Measurements from ENCODE around the gene ANXA1.
"Not testable (repeated sequence)": the region's sequence is repeated elsewhere in the genome, so short reads cannot be mapped to it uniquely, and the experiment has no call there.

Gene ANXA1

DNA sequence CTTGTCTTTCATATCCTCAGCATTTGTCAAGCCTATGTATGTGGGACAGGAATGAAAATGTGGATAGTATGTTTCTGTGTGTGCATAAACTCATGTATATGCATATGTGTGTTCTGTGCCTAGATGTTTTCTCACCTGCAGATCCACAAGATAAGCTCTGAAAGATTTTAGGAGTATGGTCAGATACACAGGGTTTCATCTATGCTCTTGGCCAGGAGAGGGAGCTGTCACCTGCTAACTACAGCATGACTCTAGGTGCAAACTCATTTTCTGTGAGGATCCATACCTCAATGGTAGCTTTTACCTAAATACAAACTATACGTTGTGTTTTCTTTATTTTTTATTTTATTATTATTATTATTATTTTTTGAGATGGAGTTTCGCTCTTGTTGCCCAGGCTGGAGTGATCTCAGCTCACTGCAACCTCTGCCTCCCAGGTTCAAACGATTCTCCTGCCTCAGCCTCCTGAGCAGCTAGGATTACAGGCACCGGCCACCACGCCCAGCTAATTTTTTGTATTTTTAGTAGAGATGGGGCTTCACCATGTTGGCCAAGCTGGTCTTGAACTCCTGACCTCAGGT, 44.1 kb upstream of the ANXA1 start:
- not testable (repeated sequence) for H4K20me1 ChIP-seq (ENCODE audit: insufficient read depth, low read length); H3K9me3 ChIP-seq (replicated peaks; ENCODE audit: insufficient read depth, low read length); H3K36me3 ChIP-seq (replicated peaks; ENCODE audit: insufficient read depth, low read length); H3K4me1 ChIP-seq (ENCODE audit: low read length); H3K79me2 ChIP-seq (ENCODE audit: low read length); H3K27me3 ChIP-seq (replicated peaks; ENCODE audit: insufficient read depth, low read length); H2AFZ ChIP-seq (ENCODE audit: low read length); H3K9me2 ChIP-seq (replicated peaks; ENCODE audit: insufficient read depth, low read length); H3F3A ChIP-seq (ENCODE audit: insufficient read depth, low read length); H3K27ac ChIP-seq (ENCODE audit: low read length); H3K4me3 ChIP-seq (ENCODE audit: low read length); H3K4me2 ChIP-seq (ENCODE audit: low read depth, low read length); H3K9ac ChIP-seq (ENCODE audit: low read length)
- TF ChIP-seq, protein P1, sequence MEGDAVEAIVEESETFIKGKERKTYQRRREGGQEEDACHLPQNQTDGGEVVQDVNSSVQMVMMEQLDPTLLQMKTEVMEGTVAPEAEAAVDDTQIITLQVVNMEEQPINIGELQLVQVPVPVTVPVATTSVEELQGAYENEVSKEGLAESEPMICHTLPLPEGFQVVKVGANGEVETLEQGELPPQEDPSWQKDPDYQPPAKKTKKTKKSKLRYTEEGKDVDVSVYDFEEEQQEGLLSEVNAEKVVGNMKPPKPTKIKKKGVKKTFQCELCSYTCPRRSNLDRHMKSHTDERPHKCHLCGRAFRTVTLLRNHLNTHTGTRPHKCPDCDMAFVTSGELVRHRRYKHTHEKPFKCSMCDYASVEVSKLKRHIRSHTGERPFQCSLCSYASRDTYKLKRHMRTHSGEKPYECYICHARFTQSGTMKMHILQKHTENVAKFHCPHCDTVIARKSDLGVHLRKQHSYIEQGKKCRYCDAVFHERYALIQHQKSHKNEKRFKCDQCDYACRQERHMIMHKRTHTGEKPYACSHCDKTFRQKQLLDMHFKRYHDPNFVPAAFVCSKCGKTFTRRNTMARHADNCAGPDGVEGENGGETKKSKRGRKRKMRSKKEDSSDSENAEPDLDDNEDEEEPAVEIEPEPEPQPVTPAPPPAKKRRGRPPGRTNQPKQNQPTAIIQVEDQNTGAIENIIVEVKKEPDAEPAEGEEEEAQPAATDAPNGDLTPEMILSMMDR (IDR thresholded peaks at IDR 0.05; ENCODE audit: low read length): peak; percentile 72
- DNase-seq: peak; percentile 60

DNA sequence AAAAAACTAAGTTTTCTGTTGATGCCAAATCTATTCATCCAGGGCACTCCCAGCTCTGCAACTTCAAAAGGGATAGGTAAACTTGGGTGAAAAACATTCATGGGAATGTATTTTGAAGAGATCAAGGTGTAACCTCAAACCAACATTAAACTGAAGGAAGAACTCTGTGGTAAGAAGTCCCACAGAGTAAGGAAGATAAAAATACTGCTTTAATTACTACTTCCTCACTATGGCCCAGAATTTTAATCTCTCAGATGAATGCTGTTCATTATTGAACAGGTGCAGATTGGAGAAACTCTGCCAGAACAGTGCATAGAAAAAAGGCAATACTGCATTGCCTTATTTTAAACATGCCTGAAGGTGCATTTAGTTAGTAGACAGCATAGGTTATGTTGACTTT, 37.6 kb upstream of the ANXA1 start:
- Histone ChIP-seq H3K27ac (ENCODE audit: low read length) (no peak overlapping the region), H3K9me2 (replicated peaks; ENCODE audit: insufficient read depth, low read length) (no peaks in the 10 kb centered on the region), H4K20me1 (ENCODE audit: insufficient read depth, low read length) (no peaks in the 10 kb centered on the region), H3K79me2 (ENCODE audit: low read length) (no peaks in the 10 kb centered on the region), H3K4me2 (ENCODE audit: low read depth, low read length) (no peak overlapping the region), H3K27me3 (replicated peaks; ENCODE audit: insufficient read depth, low read length) (no peaks in the 10 kb centered on the region), H2AFZ (ENCODE audit: low read length) (no peak overlapping the region), H3K4me3 (ENCODE audit: low read length) (no peak overlapping the region), H3K9me3 (replicated peaks; ENCODE audit: insufficient read depth, low read length) (no peaks in the 10 kb centered on the region), H3F3A (ENCODE audit: insufficient read depth, low read length) (peaks cover 5% of the 10 kb centered on the region; the same call in 1 of the 2 replicates), H3K4me1 (ENCODE audit: low read length) (peaks cover 17% of the 10 kb centered on the region), H3K36me3 (replicated peaks; ENCODE audit: insufficient read depth, low read length) (no peaks in the 10 kb centered on the region), H3K9ac (ENCODE audit: low read length) (no peak overlapping the region)
- DNase-seq: no peak
- TF ChIP-seq EZH2 (optimal IDR thresholded peaks at IDR 0.05; ENCODE audit: low read depth, low read length): no peak
- TF ChIP-seq EZH2phosphoT487 (IDR thresholded peaks at IDR 0.05; ENCODE audit: low read length): no peak
- TF ChIP-seq, protein P1 (IDR thresholded peaks at IDR 0.05; ENCODE audit: low read length): no peak

DNA sequence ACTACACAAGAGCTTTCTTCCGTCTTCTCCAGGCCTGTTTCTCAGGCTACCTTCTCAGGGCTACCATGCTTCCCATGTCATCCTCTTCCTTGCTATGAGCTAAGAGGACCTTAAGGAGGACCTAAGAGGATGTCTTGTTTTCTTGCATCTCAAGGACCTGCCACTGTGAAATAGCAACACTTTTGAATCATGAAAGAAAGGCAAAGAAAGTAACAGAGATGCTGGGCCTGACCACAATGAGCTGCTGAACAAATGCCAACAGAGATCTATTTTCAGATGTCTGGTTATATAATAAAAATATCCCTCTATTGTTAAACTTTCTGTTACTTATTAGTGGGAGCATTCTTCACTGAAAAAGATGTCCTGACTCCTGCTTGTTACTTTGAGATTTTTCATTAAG, 36.7 kb upstream of the ANXA1 start:
- H3K27me3 ChIP-seq (replicated peaks; ENCODE audit: insufficient read depth, low read length): no peaks in the 10 kb centered on the region
- no peaks in the 10 kb centered on the region for H3K9me2 ChIP-seq (replicated peaks; ENCODE audit: insufficient read depth, low read length)
- no peak overlapping the region for H3K4me2 ChIP-seq (ENCODE audit: low read depth, low read length)
- no peak for DNase-seq
- no peak overlapping the region for H3K9ac ChIP-seq (ENCODE audit: low read length)
- no peaks in the 10 kb centered on the region for H3K9me3 ChIP-seq (replicated peaks; ENCODE audit: insufficient read depth, low read length)
- TF ChIP-seq EZH2phosphoT487 (IDR thresholded peaks at IDR 0.05; ENCODE audit: low read length): no peak
- TF ChIP-seq, protein P1 (IDR thresholded peaks at IDR 0.05; ENCODE audit: low read length): no peak
- no peak for TF ChIP-seq EZH2 (optimal IDR thresholded peaks at IDR 0.05; ENCODE audit: low read depth, low read length)
- H3K36me3 ChIP-seq (replicated peaks; ENCODE audit: insufficient read depth, low read length): no peaks in the 10 kb centered on the region
- H4K20me1 ChIP-seq (ENCODE audit: insufficient read depth, low read length): no peaks in the 10 kb centered on the region
- no peak overlapping the region for H2AFZ ChIP-seq (ENCODE audit: low read length)
- peaks cover 5% of the 10 kb centered on the region; the same call in 1 of the 2 replicates for H3F3A ChIP-seq (ENCODE audit: insufficient read depth, low read length)
- H3K4me1 ChIP-seq (ENCODE audit: low read length): peaks cover 17% of the 10 kb centered on the region
- H3K27ac ChIP-seq (ENCODE audit: low read length): no peak overlapping the region
- H3K4me3 ChIP-seq (ENCODE audit: low read length): no peak overlapping the region
- no peaks in the 10 kb centered on the region for H3K79me2 ChIP-seq (ENCODE audit: low read length)

All from MM.1S (cell line).